Measurements from ENCODE around the gene MFSD8. TPM values are rescaled to one million over a fixed set of nuclear protein-coding genes. Genes with fewer than 3 reads are reported as not detected.

The MFSD8 gene
- total and polyA plus RNA-seq, 2 of the 8 experiments (the other 6 are each of a cell fraction or from before 2014, with no cell fraction given), result 9.2 to 15.8 TPM

GRCh38 chr4:127868196-127868595 lies 96.8 kb downstream of the MFSD8 start:
- Histone ChIP-seq H3K9me3 (ENCODE audit: insufficient read depth in 2 of 2, low read depth in 1 of 2, low read length in 1 of 2) (no peaks in the 10 kb centered on the region), H4K20me1 (replicated peaks in 1 of 2; ENCODE audit: control insufficient read depth in 1 of 2, insufficient read depth in 2 of 2, low read length in 2 of 2) (no peaks in the 10 kb centered on the region), H3K4me3 (ENCODE audit: extremely low read depth in 1 of 4, insufficient read depth in 2 of 4, low read depth in 3 of 4, low read length in 4 of 4) (no peak overlapping the region), H2AFZ (ENCODE audit: low read length) (no peak overlapping the region), H3K4me2 (ENCODE audit: insufficient read depth in 1 of 2, low read depth in 2 of 2, low read length in 2 of 2) (no peak overlapping the region), H2BK5ac (ENCODE audit: low read depth, low read length) (no peak overlapping the region), H2BK12ac (ENCODE audit: low read depth, low read length) (no peak overlapping the region), H3K36me3 (ENCODE audit: control insufficient read depth in 2 of 4, insufficient read depth in 4 of 4, low read length in 3 of 4) (no peaks in the 10 kb centered on the region; a peak in 1 of 8 replicates), H3K4me1 (replicated peaks in 1 of 4; ENCODE audit: control insufficient read depth in 3 of 4, insufficient read depth in 4 of 4, low read length in 3 of 4) (no peaks in the 10 kb centered on the region), H3K27ac (ENCODE audit: low read depth, low read length) (no peak overlapping the region), H2BK120ac (replicated peaks; ENCODE audit: low read depth, low read length) (no peak overlapping the region), H3K56ac (replicated peaks; ENCODE audit: insufficient read length, low read depth, low read length) (no peak overlapping the region), H3K14ac (ENCODE audit: insufficient read length) (no peak overlapping the region), H3K23ac (ENCODE audit: insufficient read length) (no peak overlapping the region), H2BK20ac (ENCODE audit: low read length) (no peak overlapping the region), H3K4ac (replicated peaks; ENCODE audit: insufficient read length, low read depth, low read length) (no peak overlapping the region), H3K18ac (ENCODE audit: extremely low read depth, low read length) (no peak overlapping the region), H3K23me2 (ENCODE audit: low read depth, low read length) (no peaks in the 10 kb centered on the region), H3K9ac (replicated peaks in 1 of 4; ENCODE audit: extremely low read depth in 1 of 4, low read depth in 3 of 4, low read length in 3 of 4) (no peak overlapping the region), H3K79me2 (ENCODE audit: control insufficient read depth in 1 of 2, insufficient read depth in 2 of 2, low read length in 2 of 2) (no peaks in the 10 kb centered on the region), H4K8ac (ENCODE audit: extremely low read depth, insufficient read depth, low read length) (no peak overlapping the region), H4K91ac (replicated peaks; ENCODE audit: insufficient read length, low read length) (no peak overlapping the region), H2BK15ac (ENCODE audit: low read length) (no peak overlapping the region), H2AK5ac (ENCODE audit: low read depth, low read length) (no peak overlapping the region), H3K27me3 (replicated peaks in 1 of 4; ENCODE audit: control insufficient read depth in 3 of 4, extremely low read depth in 1 of 4, insufficient read depth in 3 of 4, low read length in 3 of 4) (no peaks in the 10 kb centered on the region), H3K79me1 (ENCODE audit: low read depth, low read length) (no peaks in the 10 kb centered on the region), H4K5ac (ENCODE audit: insufficient read length, low read depth, low read length) (no peak overlapping the region)
- TF ChIP-seq TAF7 (optimal IDR thresholded peaks at IDR 0.05; ENCODE audit: borderline replicate concordance, low read depth, low read length) (no peak), TAF1 (IDR thresholded peaks at IDR 0.05; ENCODE audit: low read depth, low read length) (no peak), SP1 (IDR thresholded peaks at IDR 0.05; ENCODE audit: low read depth, low read length) (no peak), SIX5 (IDR thresholded peaks at IDR 0.05; ENCODE audit: low read depth, low read length) (no peak), RFX5 (IDR thresholded peaks at IDR 0.05; ENCODE audit: borderline replicate concordance, low read depth, low read length) (no peak), KDM5A (IDR thresholded peaks at IDR 0.05; ENCODE audit: low read length) (no peak), ATF3 (IDR thresholded peaks at IDR 0.05; ENCODE audit: insufficient read depth, low read depth, low read length) (no peak), BCL11A (IDR thresholded peaks at IDR 0.05; ENCODE audit: low read depth in 2 of 2, low read length in 2 of 2) (no peak), SRF (IDR thresholded peaks at IDR 0.05; ENCODE audit: low read depth, low read length) (no peak), TCF12 (IDR thresholded peaks at IDR 0.05; ENCODE audit: low read depth, low read length) (no peak)
- TF ChIP-seq, protein P1, sequence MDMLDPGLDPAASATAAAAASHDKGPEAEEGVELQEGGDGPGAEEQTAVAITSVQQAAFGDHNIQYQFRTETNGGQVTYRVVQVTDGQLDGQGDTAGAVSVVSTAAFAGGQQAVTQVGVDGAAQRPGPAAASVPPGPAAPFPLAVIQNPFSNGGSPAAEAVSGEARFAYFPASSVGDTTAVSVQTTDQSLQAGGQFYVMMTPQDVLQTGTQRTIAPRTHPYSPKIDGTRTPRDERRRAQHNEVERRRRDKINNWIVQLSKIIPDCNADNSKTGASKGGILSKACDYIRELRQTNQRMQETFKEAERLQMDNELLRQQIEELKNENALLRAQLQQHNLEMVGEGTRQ (IDR thresholded peaks at IDR 0.05; ENCODE audit: low read length), result no peak
- 100% methylated on average over 2 of the region's 2 CpGs; no CpG with 5 or more reads in 1 of the 2 experiments for WGBS, 2 experiments (ENCODE audit: extremely low coverage in 1 of 2, insufficient coverage in 1 of 2, insufficient read length in 1 of 2, insufficient replicate concordance in 2 of 2, low coverage in 1 of 2, low lambda C conversion rate in 2 of 2, missing lambda C conversion rate in 1 of 2)
- ChIA-PET POLR2A (ENCODE audit: partially characterized antibody) (interaction anchor here (2.1 kb wide), 1 partner anchor 13 kb away, joined by 12 read pairs; the partner anchor contains the start of gene PLK4), CTCF (ENCODE audit: partially characterized antibody) (no interaction called here)
- DNase-seq (ENCODE audit: low read depth in 1 of 2, low spot score in 2 of 2) (no peak), FAIRE-seq (no peak)

All from H1 (cell line).